Type B pancreatic cell (in vitro differentiated cells): ENCODE measurements around the gene TRIM52. TPM values are rescaled to one million over a fixed set of nuclear protein-coding genes. Genes with fewer than 3 reads are reported as not detected.

Source experiments
- DNase-seq: peaks from one replicate; pipeline ENCODE4 v3.0.0; 2021; ENCODE audit warnings: mixed read lengths; ENCODE audit not compliant: unreplicated experiment; ENCODE audit errors: extremely low spot score
- H3K27ac Mint-ChIP-seq: 2 replicates; pipeline ENCODE4 v1.8.0; 2021; ENCODE audit warnings: mild to moderate bottlenecking, mixed read lengths
- H3K27me3 Mint-ChIP-seq: 2 replicates; pipeline ENCODE4 v1.8.0; 2021; ENCODE audit warnings: mixed read lengths
- H3K36me3 Mint-ChIP-seq: 2 replicates; pipeline ENCODE4 v1.8.0; 2021; ENCODE audit warnings: mixed read lengths
- H3K4me1 Mint-ChIP-seq: one replicate; pipeline ENCODE4 v1.8.0; 2021; ENCODE audit warnings: mixed read lengths; ENCODE audit not compliant: unreplicated experiment
- H3K4me3 Mint-ChIP-seq: 2 replicates; pipeline ENCODE4 v1.8.0; 2021; ENCODE audit warnings: mild to moderate bottlenecking, mixed read lengths
- H3K9me3 Mint-ChIP-seq: 2 replicates; pipeline ENCODE4 v1.8.0; 2021; ENCODE audit warnings: mixed read lengths
- CTCF ChIP-seq: fragments of 200-600 bp; sonication (generic); conservative IDR thresholded peaks from 2 replicates; pipeline ENCODE4 v1.5.0; 2021; ENCODE audit warnings: antibody characterized with exemption, mild to moderate bottlenecking
- total RNA-seq: library from RNA; stranded (reverse); gene quantifications from 2 replicates; pipeline ENCODE4 v1.2.1, GENCODE V29; 2021; ENCODE audit warnings: low replicate concordance

The TRIM52 gene
- total RNA-seq, 1 donor from 2014 or later: 14.1 TPM

DNA sequence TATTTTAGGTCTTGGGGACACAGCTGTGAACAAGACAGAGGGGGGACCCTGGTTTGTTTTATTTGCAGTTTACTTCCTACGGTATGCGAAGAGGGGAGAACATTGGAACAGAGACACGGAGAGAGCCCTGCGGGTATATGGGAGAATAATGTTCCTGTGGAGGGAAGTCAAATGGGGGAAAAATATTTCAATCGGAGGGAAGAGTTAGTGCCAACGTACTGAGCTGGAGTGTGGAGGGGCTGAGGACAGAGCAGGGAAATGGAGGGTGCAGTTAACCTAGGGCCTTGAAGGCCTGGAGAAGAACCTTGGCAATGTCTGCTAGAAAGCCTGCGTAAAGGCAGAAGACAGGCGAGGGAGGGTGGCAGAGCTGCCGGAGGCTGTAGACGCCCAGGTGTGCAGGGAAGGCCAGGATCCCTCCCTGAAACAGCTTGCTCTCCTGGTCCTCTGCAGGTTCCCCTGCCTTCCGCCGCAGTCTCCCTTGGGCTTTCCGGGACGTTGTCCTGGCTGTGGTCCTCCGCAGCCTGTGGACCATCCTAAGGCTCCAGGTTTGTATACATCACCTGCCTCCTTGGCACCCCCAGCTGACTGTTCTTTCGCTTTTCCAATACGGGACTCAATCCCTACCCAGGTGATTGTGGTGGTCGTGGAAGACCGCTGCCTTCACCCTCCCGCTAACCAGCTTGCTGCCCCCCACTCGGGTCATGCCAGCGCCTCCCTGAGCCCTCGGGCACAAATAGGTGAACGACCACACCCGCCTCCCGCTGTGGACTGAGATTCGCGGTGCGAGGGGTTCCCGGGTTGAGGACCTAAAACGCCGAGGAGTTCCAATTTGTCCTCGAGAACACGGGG is 15.3 kb downstream of the TRIM52 start:
- TF ChIP-seq CTCF: no peak
- Mint-ChIP-seq H3K4me3 (peak overlapping the region; percentile 89), H3K27ac (peak overlapping the region; percentile 98), H3K36me3 (peaks cover 20% of the 10 kb centered on the region), H3K4me1 (peaks cover 22% of the 10 kb centered on the region), H3K27me3 (no peaks in the 10 kb centered on the region), H3K9me3 (no peaks in the 10 kb centered on the region)
- no peak for DNase-seq

- peaks cover 27% of the 10 kb centered on the region for H3K36me3 Mint-ChIP-seq
- H3K9me3 Mint-ChIP-seq: no peaks in the 10 kb centered on the region
- peak within 1 kb of the TSS; percentile 97 for H3K4me3 Mint-ChIP-seq
- no peak for TF ChIP-seq CTCF
- H3K27me3 Mint-ChIP-seq: no peaks in the 10 kb centered on the region
- peaks cover 20% of the 10 kb centered on the region for H3K4me1 Mint-ChIP-seq
- peak; percentile 91 for DNase-seq
- peak within 1 kb of the TSS; percentile 98 for H3K27ac Mint-ChIP-seq
These were observed 17.2 kb downstream of the TRIM52 start, which contains the start of gene RACK1 for GRCh38 chr5:181243564-181244343. TSS of gene RACK1 (minus strand) at chr5:181243906. CDS start at chr5:181243800, 106 bp downstream.

GRCh38 chr5:181243018-181243563 is 17.9 kb downstream of the TRIM52 start:
- TF ChIP-seq CTCF: no peak
- peaks cover 17% of the 10 kb centered on the region for H3K4me1 Mint-ChIP-seq
- peak overlapping the region; percentile 97 for H3K4me3 Mint-ChIP-seq
- H3K27me3 Mint-ChIP-seq: no peaks in the 10 kb centered on the region
- no peak for DNase-seq
- H3K27ac Mint-ChIP-seq: peak overlapping the region; percentile 98
- no peaks in the 10 kb centered on the region for H3K9me3 Mint-ChIP-seq
- peaks cover 33% of the 10 kb centered on the region for H3K36me3 Mint-ChIP-seq

DNA sequence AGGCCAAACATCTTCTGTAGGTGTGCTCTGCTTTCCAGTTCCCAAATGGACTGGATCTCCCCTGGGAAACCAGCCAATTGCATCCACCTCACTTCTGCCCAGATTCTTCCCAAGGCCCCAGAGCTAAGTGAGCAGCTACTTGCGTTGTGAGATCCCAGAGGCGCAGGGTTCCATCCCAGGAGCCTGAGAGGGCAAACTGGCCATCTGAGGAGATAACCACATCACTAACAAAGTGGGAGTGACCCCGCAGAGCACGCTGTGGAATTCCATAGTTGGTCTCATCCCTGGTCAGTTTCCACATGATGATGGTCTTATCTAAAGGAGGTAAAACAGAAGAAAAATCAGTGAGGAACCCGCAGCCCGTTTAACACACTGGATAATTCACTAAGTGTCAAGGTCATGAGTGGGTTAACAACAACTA is 18.9 kb downstream of the TRIM52 start:
- Mint-ChIP-seq H3K4me1 (peaks cover 13% of the 10 kb centered on the region), H3K4me3 (peak overlapping the region; percentile 97), H3K36me3 (peaks cover 35% of the 10 kb centered on the region), H3K9me3 (no peaks in the 10 kb centered on the region), H3K27ac (peak overlapping the region; percentile 98), H3K27me3 (no peaks in the 10 kb centered on the region)
- no peak for DNase-seq
- TF ChIP-seq CTCF: no peak

DNA sequence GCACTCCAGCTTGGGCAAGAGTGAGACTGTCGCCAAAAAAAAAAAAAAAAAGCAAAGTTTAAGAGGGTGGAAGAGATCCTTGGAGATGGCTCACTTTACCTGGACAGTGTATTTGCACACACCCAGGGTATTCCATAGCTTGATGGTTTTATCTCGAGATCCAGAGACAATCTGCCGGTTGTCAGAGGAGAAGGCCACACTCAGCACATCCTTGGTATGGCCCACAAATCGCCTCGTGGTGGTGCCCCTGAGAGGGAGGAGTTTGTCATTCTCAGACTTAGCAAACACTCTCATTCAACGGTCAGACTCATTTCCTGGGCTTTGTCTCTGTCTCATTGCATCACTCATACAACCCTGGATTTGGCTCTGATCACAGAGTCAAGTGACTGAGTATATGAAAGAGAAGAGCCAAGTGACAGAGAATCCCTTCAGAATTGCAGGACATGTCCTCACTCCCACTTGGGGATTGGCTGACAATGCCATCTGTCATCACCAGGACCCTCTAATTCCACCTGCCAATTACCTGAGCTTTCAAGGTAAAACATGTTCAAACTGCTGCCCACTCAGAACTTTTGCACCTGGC is 19.5 kb downstream of the TRIM52 start:
- peaks cover 13% of the 10 kb centered on the region for H3K4me1 Mint-ChIP-seq
- no peaks in the 10 kb centered on the region for H3K9me3 Mint-ChIP-seq
- peaks cover 38% of the 10 kb centered on the region for H3K36me3 Mint-ChIP-seq
- H3K27ac Mint-ChIP-seq: peak overlapping the region; percentile 98
- no peak for TF ChIP-seq CTCF
- no peaks in the 10 kb centered on the region for H3K27me3 Mint-ChIP-seq
- H3K4me3 Mint-ChIP-seq: peak overlapping the region; percentile 97
- DNase-seq: no peak
